Right hindlimb (tissue), 1 donor: ENCODE data around the gene SNX19.
"Not testable (repeated sequence)": the region's sequence is repeated elsewhere in the genome, so short reads cannot be mapped to it uniquely, and the experiment has no call there.

ENCODE experiments used
- DNase-seq: peaks from one replicate; pipeline ENCODE4 v3.0.0-alpha.2; 2018

Gene SNX19

DNA sequence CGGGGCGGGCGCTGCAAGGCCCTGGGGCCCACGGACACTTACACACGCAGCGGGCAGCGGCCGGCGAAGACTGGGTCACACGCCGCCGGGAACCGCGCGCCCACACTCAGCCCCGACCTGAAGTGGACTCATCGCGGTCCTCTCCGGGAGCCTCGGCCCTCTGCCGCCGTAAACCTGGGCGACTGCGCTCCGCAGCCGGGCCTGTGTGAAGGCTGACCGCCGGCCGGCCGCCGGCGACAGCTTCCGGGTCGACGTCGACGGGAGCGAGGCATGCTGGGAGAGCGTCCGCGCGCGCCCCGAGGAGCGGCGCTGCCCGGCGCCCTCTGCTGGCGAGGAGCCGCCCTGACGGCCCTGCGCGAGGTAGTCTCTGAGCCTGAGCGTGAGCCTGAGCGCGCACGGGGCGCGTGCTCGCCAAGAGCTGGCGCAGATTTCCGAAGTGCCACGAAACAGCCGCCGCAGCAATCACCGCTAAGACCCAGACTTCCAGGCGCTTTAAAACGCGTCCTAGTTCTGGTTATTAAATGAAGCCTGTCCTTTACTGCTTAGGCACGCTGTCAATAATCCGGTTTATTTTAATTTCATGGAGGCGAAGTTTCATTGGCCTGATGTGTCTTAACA lies at the start of gene SNX19:
TSS of gene SNX19 (minus strand) at position 242 of the 618 bp plus-strand sequence. CDS start 540 bp downstream, outside the sequence.
- peak; percentile 95 for DNase-seq

GRCh38 chr11:130964058-130964792 lies 47.9 kb upstream of the SNX19 start:
- no peak for DNase-seq

GRCh38 chr11:130947889-130948288 lies 31.6 kb upstream of the SNX19 start:
- no peak for DNase-seq

GRCh38 chr11:130947481-130947880 lies 31.2 kb upstream of the SNX19 start:
- DNase-seq, result no peak

GRCh38 chr11:130947058-130947457 lies 30.8 kb upstream of the SNX19 start:
- no peak for DNase-seq

DNA sequence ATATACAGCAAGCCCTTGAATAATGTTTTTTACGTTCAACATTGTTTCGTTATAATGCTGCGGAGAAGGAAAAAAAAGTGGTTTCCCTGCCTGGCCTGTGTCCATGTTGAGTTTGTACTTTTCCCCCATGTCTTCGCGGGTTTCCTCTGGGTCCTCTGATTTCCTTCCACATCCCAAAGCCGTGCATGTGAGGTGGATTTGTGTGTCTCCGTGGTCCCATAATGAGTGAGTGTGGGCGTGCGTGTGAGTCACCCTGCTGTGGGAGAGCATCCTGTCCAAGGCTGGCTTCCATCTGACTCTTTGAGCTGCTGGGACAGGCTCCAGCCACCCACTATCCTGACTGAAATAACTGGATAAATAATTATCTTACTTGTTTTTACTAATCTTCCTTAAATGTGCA lies 29.6 kb upstream of the SNX19 start:
- DNase-seq, result peak; percentile 85

- DNase-seq, result no peak
Measured at GRCh38 chr11:130940706-130941105, 24.4 kb upstream of the SNX19 start.

DNA sequence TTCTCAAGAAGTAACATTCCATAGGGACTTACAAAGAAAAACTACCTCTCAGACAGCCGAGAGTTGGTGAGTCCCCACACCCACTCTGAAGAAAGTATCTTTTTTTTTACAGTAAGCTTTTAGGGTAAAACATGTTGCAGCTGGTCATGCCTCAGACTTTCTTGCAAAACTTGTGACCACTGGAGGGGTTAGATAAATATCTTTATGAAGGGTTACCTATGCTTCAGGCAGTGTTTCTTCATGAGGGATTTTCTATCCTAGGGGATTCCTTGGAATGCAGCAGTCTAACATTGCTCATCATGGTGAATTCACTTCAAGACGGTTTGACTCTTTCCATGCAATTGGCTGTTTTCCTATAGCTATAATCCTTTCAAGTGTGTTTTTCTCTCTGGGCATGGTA lies 20.8 kb upstream of the SNX19 start:
- DNase-seq, result no peak

DNA sequence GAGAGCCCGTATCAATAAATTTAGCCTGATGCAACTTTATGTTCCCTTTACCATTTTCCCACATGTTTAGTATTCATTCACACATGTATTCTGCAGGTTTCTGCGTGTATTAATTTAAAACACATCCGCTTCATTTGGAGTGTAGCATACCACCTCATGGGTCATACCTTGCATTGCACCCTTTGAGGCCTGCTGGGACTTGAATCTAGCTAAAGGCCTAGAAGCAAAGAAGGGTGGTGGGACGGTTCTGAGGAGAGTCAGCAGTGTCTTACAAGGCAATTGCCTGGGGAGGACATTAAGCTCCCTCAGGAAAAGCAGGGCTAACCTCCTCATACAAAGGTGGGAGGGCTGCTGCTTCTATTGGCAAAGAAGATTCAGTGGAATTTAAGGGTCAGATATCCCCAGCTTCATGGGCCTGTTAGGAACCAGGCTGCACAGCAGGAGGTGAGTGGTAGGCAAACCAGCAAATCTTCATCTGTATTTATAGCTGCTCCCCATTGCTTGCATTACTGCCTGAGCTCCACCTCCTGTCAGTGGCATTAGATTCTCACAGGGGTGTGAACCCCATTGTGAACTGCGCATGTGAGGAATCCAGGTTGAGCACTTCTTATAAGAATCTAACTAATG lies 15.9 kb upstream of the SNX19 start:
- no peak for DNase-seq

DNA sequence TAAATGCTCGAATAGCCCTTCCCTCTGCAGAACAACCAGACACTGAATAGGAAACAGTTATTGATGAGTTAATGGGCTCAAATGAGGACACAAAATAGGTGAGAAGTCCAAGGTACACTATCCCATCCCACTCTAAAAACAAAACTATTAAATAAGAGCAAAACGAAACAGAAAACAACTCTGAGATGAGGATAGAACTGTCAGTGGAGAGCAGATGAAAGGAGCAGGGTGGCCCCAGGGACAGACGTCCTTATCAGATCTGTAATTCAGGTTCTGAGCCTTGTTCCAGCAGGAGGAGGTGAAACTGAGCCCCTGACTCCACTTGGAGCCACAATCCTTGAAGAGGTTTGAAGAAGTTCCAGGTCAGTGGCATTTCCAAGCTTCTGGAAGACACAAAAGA lies 8.5 kb upstream of the SNX19 start:
- DNase-seq, result no peak

- not testable (repeated sequence) for DNase-seq
Measured at GRCh38 chr11:130920612-130921011, 4.3 kb upstream of the SNX19 start.

DNA sequence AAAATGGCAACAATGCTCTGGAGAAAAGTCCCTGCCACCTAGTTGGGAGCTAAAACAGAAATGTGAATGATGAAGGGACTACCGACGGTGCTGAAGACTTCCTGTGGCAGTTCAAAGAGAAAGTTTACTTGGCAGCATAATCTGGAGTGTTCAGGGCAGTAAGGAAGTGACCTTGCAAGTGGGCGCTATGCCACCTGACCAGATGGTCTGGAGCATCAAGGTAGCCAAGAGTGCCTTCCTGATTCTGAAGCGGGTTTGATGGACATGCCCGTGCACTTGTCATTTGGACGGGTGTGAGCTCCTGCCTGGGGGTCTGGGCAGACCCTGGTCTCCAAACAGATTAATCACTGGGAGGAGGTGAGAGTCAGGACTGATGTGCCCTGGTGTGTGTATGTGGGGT lies 1.8 kb upstream of the SNX19 start:
- DNase-seq, result no peak

- no peak for DNase-seq
Measured at GRCh38 chr11:130916910-130917309, 631 bp upstream of the SNX19 start.

DNA sequence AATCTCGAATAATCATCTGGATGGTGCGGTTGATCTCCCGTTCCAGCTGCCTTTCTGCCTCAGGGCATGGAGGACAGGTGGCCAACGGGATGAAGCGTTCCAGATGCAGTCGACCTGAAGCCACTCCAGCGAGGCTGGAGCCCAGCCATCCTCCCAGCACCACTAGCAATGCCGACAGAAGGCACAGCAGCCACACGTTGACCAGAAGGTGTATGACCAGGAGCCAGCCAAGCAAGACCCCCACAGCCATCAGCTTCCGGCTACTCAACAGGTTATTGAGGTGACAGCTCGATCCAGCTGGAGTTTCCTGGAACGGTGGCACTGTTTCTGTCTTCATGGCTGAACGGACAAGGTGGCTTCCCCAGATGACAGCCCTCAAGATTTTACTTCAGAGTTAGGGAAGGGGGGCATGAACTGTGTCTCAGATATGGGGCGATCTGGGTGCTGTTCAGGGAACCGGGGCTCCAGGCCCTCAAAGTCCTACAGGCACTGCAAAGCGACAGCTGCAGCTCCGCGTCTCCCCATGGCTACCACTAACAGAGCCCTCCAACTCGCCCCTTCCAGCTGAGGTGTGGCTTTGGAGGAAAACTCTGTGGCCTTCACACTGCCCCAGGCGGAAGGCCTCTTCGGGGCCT lies 559 bp downstream of the SNX19 start:
- DNase-seq, result no peak

DNA sequence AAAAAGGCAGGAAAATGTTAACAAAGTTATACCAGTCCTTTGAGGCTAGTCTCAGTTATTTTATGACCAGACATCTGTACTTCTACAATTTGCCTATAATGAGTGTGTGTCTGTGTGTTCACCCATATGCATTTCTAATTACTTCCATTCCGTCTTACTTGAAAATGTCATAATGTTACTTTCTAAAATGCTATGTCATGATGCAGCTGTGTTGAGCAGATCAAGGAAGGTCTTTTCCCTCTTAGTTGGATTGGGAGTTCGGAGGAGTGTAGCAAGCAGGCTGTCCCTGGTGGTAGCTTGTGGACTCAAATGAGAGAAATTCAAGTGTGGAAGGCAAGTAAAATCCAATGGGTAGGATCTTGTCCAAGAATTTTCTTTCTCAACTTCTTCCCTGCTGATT lies 3.0 kb downstream of the SNX19 start:
- DNase-seq, result no peak

DNA sequence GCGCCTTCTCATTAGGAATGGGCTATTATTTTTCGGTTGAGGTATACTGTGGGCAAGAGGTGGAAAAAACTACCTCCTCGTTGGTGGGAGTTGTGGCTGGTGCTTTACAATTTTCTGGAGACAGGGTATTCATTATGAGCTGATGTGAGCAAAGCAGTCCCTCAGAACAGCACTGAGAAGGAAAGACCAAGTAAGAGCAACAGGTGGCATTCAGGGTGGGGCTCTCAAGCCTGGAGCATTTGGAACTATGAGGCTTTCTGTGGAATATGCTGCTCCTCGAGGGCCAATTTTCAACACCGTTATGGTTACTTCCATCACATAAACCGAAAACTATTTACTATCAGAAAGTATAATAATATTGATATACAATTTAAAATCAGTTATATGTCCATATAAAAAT lies 3.7 kb downstream of the SNX19 start:
- no peak for DNase-seq

DNA sequence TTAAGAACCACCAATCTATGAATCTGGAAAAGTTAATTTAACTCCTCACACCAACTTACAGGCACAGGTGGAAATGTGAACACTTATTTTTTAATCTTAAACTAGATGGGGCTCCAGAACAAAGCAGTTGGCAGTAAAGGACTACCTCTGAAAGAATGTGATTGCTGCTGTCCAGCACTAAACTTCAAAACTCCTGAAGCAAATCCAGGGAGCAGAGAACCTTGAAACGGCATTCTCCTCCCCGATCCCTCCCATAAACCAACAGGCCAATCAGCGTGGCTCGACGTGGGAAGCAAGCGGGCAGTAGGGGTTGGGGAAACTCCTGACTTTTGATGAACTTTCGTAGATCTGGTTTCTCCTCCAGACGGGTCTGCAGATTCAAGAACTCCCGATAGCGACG lies 5.0 kb downstream of the SNX19 start:
- no peak for DNase-seq

DNA sequence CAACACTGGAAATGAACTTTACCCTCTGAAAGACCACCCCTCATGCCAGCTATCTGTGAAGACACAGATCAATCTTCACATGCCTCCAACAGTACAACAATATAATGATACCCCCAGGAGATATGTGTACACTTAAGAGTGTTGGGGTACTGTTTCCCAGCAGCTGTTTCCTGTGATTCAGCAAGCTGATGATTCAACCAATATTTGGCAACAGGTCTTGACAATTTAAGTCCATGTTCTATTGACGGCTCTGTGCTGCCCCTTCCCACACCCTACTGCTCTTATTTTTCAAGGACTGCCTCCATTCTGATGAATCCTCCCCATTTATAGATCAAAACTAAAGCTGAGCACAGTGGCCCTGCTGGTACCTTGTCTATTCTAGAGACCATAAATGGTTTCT lies 6.6 kb downstream of the SNX19 start:
- DNase-seq, result no peak

GRCh38 chr11:130908770-130909625 lies 7.3 kb downstream of the SNX19 start:
- DNase-seq, result no peak

GRCh38 chr11:130908061-130908460 lies 8.2 kb downstream of the SNX19 start:
- no peak for DNase-seq

DNA sequence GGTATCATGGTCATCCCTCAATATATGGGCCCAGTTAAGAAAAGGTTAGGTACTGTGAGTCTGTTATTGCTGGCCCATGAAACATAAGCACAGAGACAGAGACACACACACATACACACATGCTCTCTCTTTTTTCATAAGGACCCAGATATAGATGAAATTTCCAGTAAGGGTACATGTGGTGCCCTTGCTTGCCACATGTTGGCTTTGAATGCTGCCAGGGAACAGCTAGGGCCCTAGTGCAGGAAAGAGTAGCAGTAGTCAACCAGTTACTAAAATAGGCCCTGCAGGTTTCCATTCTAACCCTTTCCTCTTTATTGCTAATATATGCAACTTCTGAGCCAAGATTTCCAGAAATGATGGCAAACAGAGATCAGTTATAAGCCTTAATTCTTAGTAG lies 9.1 kb downstream of the SNX19 start:
- no peak for DNase-seq

DNA sequence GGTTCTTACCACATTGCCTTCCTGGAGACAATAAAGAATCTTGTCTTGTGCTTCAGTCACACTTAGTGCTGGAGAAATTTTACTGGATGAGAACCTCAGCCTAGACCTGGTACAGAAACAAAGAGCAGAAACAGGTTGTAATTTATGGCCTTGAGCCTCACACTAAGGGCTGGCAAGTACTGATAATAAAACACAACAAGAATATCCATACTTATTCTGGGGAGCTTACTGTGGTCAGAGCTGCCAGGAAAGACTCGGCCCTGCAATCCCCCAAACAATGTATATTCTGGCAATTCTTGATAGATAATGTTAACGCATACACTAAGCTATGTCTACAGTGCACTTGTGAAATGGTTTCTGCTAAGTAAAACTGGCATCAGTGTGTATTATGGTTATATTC lies 9.7 kb downstream of the SNX19 start:
- DNase-seq, result no peak

- DNase-seq, result no peak
Measured at GRCh38 chr11:130905512-130905911, 10.8 kb downstream of the SNX19 start.
